Nephron (organoid): Measurements from ENCODE around the gene FAN1.
A peak's percentile ranks its signal among the peaks of the same experiment; 100 is the strongest.

Source experiments
- H3K27ac Mint-ChIP-seq, 3 experiments: 2 replicates each; pipeline ENCODE4 v1.8.0; 2020; ENCODE audit warnings: mixed read lengths in 3 of 3, mild to moderate bottlenecking in 2 of 3, moderate library complexity in 1 of 3
- H3K27me3 Mint-ChIP-seq: 2 replicates; pipeline ENCODE4 v1.8.0; 2021; ENCODE audit warnings: low read depth, mild to moderate bottlenecking, moderate library complexity, mixed read lengths
- H3K36me3 Mint-ChIP-seq: 2 replicates; pipeline ENCODE4 v1.8.0; 2020; ENCODE audit warnings: low read depth, mixed read lengths
- H3K4me1 Mint-ChIP-seq: 2 replicates; pipeline ENCODE4 v1.8.0; 2020; ENCODE audit warnings: mixed read lengths
- H3K4me3 Mint-ChIP-seq, 3 experiments: 2 replicates each; pipeline ENCODE4 v1.8.0; 2020; ENCODE audit warnings: mild to moderate bottlenecking in 3 of 3, mixed read lengths in 3 of 3, moderate library complexity in 2 of 3
- H3K9me3 Mint-ChIP-seq: 2 replicates; pipeline ENCODE4 v1.8.0; 2020; ENCODE audit warnings: mixed read lengths
- CTCF ChIP-seq, 3 experiments: fragments of 200-600 bp; sonication (generic); IDR thresholded peaks; one replicate each; pipeline ENCODE4 v1.5.0; 2021; ENCODE audit warnings: antibody characterized with exemption in 3 of 3; ENCODE audit not compliant: unreplicated experiment in 3 of 3

Gene FAN1

GRCh38 chr15:30990446-30991254 lies 86.9 kb downstream of the FAN1 start:
- peaks cover 12% of the 10 kb centered on the region for H3K36me3 Mint-ChIP-seq
- H3K27ac Mint-ChIP-seq: peak overlapping the region; percentile 97 to 99 (median 98)
- peaks cover 3% of the 10 kb centered on the region for H3K9me3 Mint-ChIP-seq
- H3K27me3 Mint-ChIP-seq: no peaks in the 10 kb centered on the region
- H3K4me1 Mint-ChIP-seq: peaks cover 24% of the 10 kb centered on the region
- TF ChIP-seq CTCF (IDR thresholded peaks at IDR 0.05; ENCODE audit: unreplicated experiment in 3 of 3): no peak
- H3K4me3 Mint-ChIP-seq: peak overlapping the region; percentile 95 to 99 (median 98)

GRCh38 chr15:30991255-30992235 lies 87.8 kb downstream of the FAN1 start, which contains the start of gene MTMR10:
Gene MTMR10 (minus strand): TSS chr15:30991628. CDS start chr15:30991506, 122 bp downstream.
- H3K27ac Mint-ChIP-seq: peak within 1 kb of the TSS; percentile 97 to 99 (median 98)
- TF ChIP-seq CTCF (IDR thresholded peaks at IDR 0.05; ENCODE audit: unreplicated experiment in 3 of 3): no peak
- no peaks in the 10 kb centered on the region for H3K27me3 Mint-ChIP-seq
- H3K9me3 Mint-ChIP-seq: peaks cover 3% of the 10 kb centered on the region
- peaks cover 24% of the 10 kb centered on the region for H3K4me1 Mint-ChIP-seq
- peak within 1 kb of the TSS; percentile 95 to 99 (median 98) for H3K4me3 Mint-ChIP-seq
- H3K36me3 Mint-ChIP-seq: peaks cover 9% of the 10 kb centered on the region

- peaks cover 3% of the 10 kb centered on the region for H3K9me3 Mint-ChIP-seq
- TF ChIP-seq CTCF (IDR thresholded peaks at IDR 0.05; ENCODE audit: unreplicated experiment in 3 of 3): no peak
- H3K4me1 Mint-ChIP-seq: peaks cover 20% of the 10 kb centered on the region
- H3K36me3 Mint-ChIP-seq: peaks cover 5% of the 10 kb centered on the region
- no peaks in the 10 kb centered on the region for H3K27me3 Mint-ChIP-seq
- peak overlapping the region; percentile 86 to 90 (median 90) for H3K4me3 Mint-ChIP-seq
- H3K27ac Mint-ChIP-seq: peak overlapping the region; percentile 86 to 97 (median 95)
Observed at GRCh38 chr15:30992249-30992864, 88.6 kb downstream of the FAN1 start.
